Anterior cingulate cortex (tissue), 58 donors: ENCODE data around the gene ZBTB20.
A peak's percentile ranks its signal among the peaks of the same experiment; 100 is the strongest.

Experiments
- DNase-seq, 58 donors: peaks; one replicate each; lab custom pipeline; 2025; lab: John Stamatoyannopoulos, UW

The ZBTB20 gene

GRCh38 chr3:114800272-114801031, 346.6 kb downstream of the ZBTB20 start:
- DNase-seq = peak in 2 of 58 donors; percentile 1 to 8

GRCh38 chr3:114799816-114800215, 347.3 kb downstream of the ZBTB20 start:
- no peak for DNase-seq

GRCh38 chr3:114796796-114797195, 350.3 kb downstream of the ZBTB20 start:
- DNase-seq = no peak

GRCh38 chr3:114794894-114795630, 352.0 kb downstream of the ZBTB20 start:
- no peak for DNase-seq

GRCh38 chr3:114792159-114792918, 354.7 kb downstream of the ZBTB20 start:
- DNase-seq = no peak

GRCh38 chr3:114790752-114791151, 356.3 kb downstream of the ZBTB20 start:
- no peak for DNase-seq

- DNase-seq = no peak
Measured at GRCh38 chr3:114789803-114790202, 357.3 kb downstream of the ZBTB20 start.

- DNase-seq = no peak
Measured at GRCh38 chr3:114775395-114775794, 371.7 kb downstream of the ZBTB20 start.

GRCh38 chr3:114770874-114771273, 376.2 kb downstream of the ZBTB20 start:
- no peak for DNase-seq

GRCh38 chr3:114764056-114764492, 383.0 kb downstream of the ZBTB20 start:
- no peak for DNase-seq

- DNase-seq = no peak
Measured at GRCh38 chr3:114762144-114762543, 384.9 kb downstream of the ZBTB20 start.

GRCh38 chr3:114760679-114761078, 386.4 kb downstream of the ZBTB20 start:
- no peak for DNase-seq

- DNase-seq = peak in 3 of 58 donors; percentile 0 to 3 (median 1)
Measured at GRCh38 chr3:114758831-114759699, 388.0 kb downstream of the ZBTB20 start.

- DNase-seq = peak in 5 of 58 donors; percentile 0 to 23 (median 2)
Measured at GRCh38 chr3:114756506-114757279, 390.4 kb downstream of the ZBTB20 start.

- no peak for DNase-seq
Measured at GRCh38 chr3:114746502-114746901, 400.6 kb downstream of the ZBTB20 start.

GRCh38 chr3:114745322-114746240, 401.5 kb downstream of the ZBTB20 start:
- DNase-seq = no peak

- DNase-seq = no peak
Measured at GRCh38 chr3:114743746-114744485, 403.2 kb downstream of the ZBTB20 start.
